Retinal pigment epithelial cell (primary cell): ENCODE results near the gene CST7.

Source experiments
- DNase-seq: peaks from one replicate; pipeline ENCODE4 v3.0.0-alpha.2; 2010; ENCODE audit warnings: low read depth
- H3K4me3 ChIP-seq: 2 replicates; pipeline ENCODE4 v1.5.1; 2011; ENCODE audit warnings: mild to moderate bottlenecking, low read length, control low read depth, moderate library complexity
- TF ChIP-seq, protein P1 (sequence below): conservative IDR thresholded peaks from 2 replicates; pipeline ENCODE4 v1.5.1; 2011; ENCODE audit warnings: low read depth, low read length, control low read depth, inconsistent platforms

The CST7 gene

DNA sequence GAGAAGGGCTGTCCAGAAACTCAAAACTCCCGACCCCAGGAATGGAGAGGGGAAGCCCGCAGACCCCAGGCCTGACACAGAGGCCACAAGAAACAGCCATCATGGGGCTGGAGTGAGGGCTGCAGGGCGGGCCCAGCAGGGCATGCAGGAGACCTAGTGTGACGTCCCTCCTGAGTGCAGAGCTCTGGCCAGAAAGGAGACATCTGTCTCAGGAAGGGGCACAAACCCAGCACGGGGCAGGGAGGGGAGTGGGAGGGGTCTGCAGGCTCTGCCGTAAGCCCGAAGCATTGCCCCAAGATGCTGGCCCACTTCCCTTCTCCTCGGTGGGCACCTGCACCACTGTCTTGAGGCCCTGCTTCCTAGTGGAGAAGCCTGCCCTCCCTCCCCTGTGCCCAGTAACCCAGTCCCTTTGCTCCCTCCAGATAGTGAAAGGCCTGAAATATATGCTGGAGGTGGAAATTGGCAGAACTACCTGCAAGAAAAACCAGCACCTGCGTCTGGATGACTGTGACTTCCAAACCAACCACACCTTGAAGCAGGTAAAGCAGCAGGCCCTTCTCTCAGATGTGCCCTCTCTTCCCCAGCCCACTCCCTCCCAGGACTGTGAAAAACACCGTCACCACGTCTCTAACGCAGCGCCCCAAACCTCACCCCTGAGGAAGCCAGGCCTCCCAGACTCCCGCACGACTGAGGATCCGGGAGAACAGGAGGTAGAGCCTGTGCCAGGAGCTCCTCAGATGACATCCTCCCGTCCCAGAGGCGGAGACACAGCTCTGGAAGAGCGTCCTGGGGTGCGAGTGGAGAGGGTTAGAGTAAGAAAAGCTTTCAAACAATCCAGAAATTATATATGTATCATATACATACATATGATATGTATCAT lies 9.7 kb downstream of the CST7 start:
- TF ChIP-seq, protein P1, sequence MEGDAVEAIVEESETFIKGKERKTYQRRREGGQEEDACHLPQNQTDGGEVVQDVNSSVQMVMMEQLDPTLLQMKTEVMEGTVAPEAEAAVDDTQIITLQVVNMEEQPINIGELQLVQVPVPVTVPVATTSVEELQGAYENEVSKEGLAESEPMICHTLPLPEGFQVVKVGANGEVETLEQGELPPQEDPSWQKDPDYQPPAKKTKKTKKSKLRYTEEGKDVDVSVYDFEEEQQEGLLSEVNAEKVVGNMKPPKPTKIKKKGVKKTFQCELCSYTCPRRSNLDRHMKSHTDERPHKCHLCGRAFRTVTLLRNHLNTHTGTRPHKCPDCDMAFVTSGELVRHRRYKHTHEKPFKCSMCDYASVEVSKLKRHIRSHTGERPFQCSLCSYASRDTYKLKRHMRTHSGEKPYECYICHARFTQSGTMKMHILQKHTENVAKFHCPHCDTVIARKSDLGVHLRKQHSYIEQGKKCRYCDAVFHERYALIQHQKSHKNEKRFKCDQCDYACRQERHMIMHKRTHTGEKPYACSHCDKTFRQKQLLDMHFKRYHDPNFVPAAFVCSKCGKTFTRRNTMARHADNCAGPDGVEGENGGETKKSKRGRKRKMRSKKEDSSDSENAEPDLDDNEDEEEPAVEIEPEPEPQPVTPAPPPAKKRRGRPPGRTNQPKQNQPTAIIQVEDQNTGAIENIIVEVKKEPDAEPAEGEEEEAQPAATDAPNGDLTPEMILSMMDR, result no peak
- no peak overlapping the region for H3K4me3 ChIP-seq
- no peak for DNase-seq

GRCh38 chr20:24959591-24960301 lies 10.7 kb downstream of the CST7 start:
- DNase-seq, result no peak
- TF ChIP-seq, protein P1, result no peak
- no peak overlapping the region for H3K4me3 ChIP-seq

- H3K4me3 ChIP-seq, result no peak overlapping the region
- no peak for DNase-seq
- TF ChIP-seq, protein P1, result no peak
Observed at GRCh38 chr20:24960302-24960801, 11.3 kb downstream of the CST7 start.

DNA sequence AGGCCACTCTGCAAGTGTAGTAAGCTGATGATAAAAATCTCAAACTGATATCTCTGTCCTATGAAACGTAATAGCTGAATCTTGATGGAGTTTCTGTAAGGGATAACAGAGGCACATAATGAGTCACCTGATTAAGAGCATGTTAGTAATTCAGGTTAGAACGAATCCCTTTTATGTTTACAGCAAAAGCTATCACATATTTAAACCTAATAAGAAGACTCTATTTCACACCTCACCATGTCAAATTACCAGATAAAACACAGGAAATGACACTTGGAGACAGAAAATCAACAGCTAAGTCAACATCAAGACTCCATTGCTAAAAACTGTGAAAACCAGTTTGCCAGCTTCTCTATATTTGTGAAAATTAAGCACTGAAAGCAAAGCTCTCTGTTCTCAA lies 11.8 kb downstream of the CST7 start:
- H3K4me3 ChIP-seq, result no peak overlapping the region
- TF ChIP-seq, protein P1, result no peak
- no peak for DNase-seq

DNA sequence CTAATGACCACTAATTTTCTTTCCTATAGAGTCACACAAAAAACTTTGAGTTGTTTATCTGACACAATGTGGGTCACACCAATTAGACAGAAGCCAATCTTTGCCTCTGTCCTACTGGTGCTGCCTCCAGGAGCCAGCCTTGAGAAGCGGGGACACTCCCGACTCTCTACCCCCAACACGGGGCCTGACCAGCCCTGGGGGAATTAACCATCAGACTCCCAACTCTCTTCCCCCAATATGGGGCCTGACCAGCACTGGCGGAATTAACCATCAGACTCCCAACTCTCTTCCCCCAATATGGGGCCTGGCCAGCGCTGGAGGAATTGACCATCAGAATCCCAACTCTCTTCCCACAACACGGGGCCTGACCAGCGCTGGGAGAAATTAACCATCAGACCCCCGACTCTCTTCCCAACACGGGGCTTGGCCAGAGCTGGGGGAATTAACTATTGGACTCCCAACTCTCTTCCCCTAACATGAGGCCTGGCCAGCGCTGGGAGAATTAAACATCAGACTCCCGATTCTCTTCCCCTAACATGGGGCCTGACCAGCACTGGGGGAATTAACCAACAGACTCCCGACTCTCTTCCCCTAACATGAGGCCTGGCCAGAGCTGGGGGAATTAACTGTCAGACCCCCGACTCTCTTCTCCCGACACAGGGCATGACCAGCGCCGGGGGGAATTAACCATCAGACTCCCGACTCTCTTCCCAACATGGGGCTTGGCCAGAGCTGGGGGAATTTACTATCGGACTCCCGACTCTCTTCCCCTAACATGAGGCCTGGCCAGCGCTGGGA lies 12.5 kb downstream of the CST7 start:
- no peak for DNase-seq

DNA sequence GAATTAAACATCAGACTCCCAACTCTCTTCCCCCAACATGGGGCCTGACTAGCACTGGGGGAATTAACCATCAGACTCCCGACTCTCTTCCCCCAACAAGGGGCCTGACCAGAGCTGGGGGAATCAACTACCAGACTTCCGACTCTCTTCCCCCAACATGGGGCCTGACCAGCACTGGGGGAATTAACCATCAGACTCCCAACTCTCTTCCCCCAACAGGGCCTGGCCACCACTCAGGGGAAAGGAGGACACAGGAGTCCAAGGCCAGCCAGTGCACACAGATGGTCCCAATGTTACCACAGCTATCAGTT lies 13.1 kb downstream of the CST7 start:
- no peak overlapping the region for H3K4me3 ChIP-seq
- no peak for DNase-seq
- TF ChIP-seq, protein P1, result no peak

More for the DNA sequence above, 12.5 kb downstream of the CST7 start:
- H3K4me3 ChIP-seq, result no peak overlapping the region
- TF ChIP-seq, protein P1, result no peak
